HL-60 (cell line): ENCODE measurements around the gene FAM149A.

Experiments used
- POLR2AphosphoS5 ChIP-seq: IDR thresholded peaks from 2 replicates; pipeline ENCODE4 v1.6.1; 2012; ENCODE audit warnings: low read depth
- TF ChIP-seq, protein P1 (sequence below): IDR thresholded peaks from 2 replicates; pipeline ENCODE4 v1.6.1; 2012; ENCODE audit warnings: low read depth; ENCODE audit not compliant: insufficient replicate concordance
- TF ChIP-seq, protein P2 (sequence below): IDR thresholded peaks from one replicate; pipeline ENCODE4 v1.5.1; 2011; ENCODE audit warnings: low read length, control low read depth, inconsistent platforms; ENCODE audit not compliant: insufficient read depth

DNA sequence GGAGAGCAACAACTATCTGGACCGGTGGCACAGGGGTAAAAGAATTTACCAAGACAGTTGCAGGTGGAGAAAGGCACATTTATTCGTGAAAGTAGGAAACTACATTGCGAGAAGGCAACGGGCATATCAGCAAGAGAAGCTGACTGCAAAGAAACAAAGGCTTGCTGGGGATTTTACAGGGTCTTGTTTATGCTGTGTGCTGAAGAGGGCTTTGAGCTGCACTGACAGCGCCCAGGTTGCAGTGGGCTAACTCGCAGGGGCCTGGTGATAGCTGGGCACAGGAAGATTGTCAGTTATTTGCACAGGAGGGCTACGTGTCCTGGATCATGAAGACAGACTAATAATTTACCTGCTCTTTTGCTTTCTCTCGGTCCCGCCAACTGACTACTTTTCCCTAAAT lies 24.8 kb upstream of the FAM149A start:
- TF ChIP-seq, protein P1, sequence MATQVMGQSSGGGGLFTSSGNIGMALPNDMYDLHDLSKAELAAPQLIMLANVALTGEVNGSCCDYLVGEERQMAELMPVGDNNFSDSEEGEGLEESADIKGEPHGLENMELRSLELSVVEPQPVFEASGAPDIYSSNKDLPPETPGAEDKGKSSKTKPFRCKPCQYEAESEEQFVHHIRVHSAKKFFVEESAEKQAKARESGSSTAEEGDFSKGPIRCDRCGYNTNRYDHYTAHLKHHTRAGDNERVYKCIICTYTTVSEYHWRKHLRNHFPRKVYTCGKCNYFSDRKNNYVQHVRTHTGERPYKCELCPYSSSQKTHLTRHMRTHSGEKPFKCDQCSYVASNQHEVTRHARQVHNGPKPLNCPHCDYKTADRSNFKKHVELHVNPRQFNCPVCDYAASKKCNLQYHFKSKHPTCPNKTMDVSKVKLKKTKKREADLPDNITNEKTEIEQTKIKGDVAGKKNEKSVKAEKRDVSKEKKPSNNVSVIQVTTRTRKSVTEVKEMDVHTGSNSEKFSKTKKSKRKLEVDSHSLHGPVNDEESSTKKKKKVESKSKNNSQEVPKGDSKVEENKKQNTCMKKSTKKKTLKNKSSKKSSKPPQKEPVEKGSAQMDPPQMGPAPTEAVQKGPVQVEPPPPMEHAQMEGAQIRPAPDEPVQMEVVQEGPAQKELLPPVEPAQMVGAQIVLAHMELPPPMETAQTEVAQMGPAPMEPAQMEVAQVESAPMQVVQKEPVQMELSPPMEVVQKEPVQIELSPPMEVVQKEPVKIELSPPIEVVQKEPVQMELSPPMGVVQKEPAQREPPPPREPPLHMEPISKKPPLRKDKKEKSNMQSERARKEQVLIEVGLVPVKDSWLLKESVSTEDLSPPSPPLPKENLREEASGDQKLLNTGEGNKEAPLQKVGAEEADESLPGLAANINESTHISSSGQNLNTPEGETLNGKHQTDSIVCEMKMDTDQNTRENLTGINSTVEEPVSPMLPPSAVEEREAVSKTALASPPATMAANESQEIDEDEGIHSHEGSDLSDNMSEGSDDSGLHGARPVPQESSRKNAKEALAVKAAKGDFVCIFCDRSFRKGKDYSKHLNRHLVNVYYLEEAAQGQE: no peak
- no peak for TF ChIP-seq POLR2AphosphoS5
- TF ChIP-seq, protein P2, sequence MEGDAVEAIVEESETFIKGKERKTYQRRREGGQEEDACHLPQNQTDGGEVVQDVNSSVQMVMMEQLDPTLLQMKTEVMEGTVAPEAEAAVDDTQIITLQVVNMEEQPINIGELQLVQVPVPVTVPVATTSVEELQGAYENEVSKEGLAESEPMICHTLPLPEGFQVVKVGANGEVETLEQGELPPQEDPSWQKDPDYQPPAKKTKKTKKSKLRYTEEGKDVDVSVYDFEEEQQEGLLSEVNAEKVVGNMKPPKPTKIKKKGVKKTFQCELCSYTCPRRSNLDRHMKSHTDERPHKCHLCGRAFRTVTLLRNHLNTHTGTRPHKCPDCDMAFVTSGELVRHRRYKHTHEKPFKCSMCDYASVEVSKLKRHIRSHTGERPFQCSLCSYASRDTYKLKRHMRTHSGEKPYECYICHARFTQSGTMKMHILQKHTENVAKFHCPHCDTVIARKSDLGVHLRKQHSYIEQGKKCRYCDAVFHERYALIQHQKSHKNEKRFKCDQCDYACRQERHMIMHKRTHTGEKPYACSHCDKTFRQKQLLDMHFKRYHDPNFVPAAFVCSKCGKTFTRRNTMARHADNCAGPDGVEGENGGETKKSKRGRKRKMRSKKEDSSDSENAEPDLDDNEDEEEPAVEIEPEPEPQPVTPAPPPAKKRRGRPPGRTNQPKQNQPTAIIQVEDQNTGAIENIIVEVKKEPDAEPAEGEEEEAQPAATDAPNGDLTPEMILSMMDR: no peak
